GM18909 (cell line): ENCODE data around the gene ATG7.

Experiments used
- ATAC-seq: cut with Tn5 transposase; IDR thresholded peaks from one replicate; pipeline ENCODE4 v1.9.1; 2021; ENCODE audit warnings: mild to moderate bottlenecking; ENCODE audit not compliant: unreplicated experiment, poor library complexity

Gene ATG7

DNA sequence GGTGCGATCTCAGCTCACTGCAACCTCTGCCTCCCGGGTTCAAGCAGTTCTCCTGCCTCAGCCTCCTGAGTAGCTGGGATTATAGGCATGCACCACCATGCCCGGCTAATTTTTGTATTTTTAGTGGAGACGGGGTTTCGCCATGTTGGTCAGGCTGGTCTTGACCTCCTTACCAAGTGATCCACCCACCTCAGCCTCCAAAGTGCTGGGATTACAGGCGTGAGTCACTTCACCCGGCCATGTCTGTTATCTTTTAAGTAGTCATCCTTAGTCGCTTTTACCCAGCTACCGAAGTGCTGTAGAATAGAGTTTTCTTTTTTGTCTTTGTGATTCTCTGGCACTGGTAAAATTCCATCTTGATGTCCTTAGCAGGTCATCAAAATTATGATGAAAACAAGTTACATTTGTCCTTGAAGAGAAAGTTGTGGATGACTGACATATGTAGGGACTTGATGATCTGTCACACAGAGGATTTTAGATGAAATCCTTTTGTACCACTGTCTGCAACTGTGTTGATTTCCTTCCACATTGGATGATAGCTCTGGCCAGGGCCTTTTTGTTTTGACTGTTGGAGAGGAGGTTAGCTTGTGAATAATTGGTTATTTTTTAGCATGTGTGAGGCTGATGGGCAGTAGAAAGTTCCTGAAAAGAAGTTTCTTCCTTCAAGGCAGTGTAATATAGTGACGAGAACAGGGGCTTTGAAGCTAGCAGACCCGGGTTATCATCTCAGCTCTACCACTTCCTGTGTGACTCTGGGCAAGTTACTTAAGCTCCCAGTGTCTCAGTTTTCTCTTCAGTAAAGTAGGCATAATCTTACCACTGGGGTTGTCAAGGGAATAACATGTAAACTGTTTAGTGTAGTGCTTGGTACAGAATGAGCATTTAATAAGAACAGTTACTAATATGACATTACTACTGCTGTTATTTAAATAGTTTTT, 18.8 kb downstream of the ATG7 start:
- ATAC-seq, result peak; percentile 58

GRCh38 chr3:11291808-11292207, 19.6 kb downstream of the ATG7 start:
- ATAC-seq, result no peak

- no peak for ATAC-seq
These were observed 24.9 kb downstream of the ATG7 start for GRCh38 chr3:11297126-11297525.

GRCh38 chr3:11300970-11301369, 28.8 kb downstream of the ATG7 start:
- ATAC-seq, result peak; percentile 92

- no peak for ATAC-seq
These were observed 30.2 kb downstream of the ATG7 start for GRCh38 chr3:11302444-11302843.

DNA sequence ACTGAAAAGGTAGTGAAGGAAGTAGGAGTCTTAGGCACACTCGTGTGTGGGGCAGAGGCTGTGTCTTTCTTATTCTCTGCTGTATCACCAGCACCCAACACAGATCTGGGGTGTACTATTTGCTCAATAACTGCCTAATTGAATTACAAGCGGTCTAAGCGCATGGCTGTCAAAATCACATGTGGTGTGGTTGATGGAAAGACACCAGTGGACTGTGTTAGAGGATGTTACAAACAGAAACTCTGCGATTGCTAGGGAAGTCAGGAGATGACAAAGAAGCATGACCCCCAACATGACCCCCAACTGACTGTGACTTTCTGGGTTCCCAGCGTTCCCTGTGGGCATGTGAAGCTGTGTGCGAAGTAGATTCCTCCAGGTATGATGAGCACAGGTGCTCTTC, 32.0 kb downstream of the ATG7 start:
- ATAC-seq, result no peak

DNA sequence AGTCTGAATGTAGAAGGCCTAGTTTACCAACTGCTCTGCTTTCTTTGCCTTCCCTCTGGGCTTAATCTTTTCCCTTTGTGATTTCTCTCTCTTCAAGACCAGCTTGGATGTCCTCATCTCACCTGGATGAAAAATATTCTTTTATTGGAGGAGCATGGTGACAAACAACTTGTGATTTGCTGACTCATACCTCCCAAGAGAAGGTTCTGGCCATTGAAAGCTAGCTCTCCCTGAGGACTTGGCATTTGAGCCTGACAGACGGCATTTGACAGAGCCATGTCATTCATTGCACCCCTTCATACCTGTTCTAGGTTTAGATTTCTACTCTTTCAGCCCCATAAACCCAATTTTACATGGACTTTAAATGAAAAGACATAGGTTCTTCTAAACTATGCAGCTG, 33.3 kb downstream of the ATG7 start:
- no peak for ATAC-seq

GRCh38 chr3:11306817-11307589, 34.8 kb downstream of the ATG7 start:
- ATAC-seq, result peak; percentile 70

DNA sequence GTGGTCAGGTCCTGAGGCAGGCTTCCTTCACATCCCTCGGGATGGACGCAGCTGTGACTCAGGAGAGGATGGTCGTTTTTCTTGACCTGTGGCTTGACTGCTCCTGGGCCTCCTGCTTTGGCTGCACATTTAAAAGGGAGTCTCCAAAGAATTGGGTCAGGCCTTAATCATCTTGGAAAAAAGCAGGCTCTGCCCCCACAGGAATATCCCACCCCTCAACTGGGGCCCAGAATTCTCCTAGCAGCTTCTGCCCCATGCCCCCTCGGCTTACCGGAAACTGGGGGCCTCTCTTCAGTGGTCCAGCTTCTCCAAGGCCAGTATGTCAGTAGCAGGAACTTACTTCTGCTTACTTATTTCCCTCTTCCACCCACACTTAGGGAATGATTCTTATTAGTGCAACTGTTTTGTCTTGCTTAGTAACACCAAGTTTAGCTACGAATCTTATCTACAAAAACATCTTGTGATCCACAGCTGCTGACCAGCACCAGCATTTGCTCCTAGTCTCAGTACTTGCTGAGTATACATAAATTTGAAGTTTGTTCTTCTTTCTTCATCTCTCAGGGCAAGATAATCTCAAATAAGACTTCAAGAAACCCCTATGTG, 35.7 kb downstream of the ATG7 start:
- ATAC-seq, result no peak

DNA sequence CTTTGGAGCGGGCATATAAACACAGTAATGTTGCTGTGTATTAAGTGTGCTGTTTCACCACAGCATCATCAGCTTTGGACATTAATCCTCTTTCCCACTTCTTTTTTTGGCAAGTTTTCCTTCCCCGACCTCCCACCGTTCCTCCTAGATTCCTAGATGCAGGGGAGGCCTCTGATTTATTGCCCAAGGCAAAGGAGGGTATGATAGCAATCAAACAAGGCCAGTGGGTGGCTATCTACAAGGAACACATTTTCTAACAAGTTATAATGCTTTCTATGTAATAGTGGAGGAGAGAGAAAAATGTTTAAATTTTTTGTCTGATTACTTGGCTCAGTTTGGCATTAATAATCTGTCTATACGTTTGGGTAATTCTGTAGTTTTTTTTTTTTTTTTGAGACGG, 38.1 kb downstream of the ATG7 start:
- ATAC-seq, result no peak

GRCh38 chr3:11312166-11312565, 40.0 kb downstream of the ATG7 start:
- no peak for ATAC-seq

DNA sequence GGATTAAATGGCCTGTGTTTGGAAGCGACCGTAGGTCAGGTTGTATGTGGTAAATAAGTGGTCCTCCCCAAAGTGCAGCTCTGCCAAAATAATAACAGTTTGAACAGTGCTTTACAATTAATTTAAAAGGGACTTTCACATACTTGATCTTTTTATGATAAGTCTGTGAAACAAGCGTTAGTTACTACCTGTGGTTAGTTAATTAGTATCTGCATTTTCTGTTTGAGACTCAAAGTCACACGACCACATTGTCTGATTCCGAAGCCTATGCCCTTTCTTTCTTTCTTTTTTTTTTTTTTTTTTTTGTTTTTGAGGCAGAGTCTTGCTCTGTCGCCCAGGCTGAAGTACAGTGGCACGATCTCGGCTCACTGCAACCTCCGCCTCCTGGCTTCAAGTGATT, 45.1 kb downstream of the ATG7 start:
- ATAC-seq, result no peak

DNA sequence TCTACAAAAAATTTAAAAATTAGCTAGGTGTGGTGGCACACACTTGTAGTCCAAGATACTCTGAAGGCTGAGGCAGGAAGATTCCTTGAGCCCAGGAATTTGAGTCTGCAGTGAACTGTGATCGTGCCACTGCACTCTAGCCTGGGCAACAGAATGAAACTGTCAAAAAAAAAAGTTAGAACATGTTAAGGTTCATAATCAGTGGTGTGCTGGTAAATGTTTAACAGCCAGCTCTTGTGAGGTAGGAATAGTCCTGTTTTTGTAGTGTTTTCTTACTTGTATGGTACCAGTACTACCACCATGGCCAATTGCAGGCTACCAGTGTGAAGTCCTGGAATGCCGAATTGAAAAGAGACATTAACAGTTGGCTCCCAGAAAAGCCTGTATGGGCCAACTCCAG, 50.7 kb downstream of the ATG7 start:
- no peak for ATAC-seq

DNA sequence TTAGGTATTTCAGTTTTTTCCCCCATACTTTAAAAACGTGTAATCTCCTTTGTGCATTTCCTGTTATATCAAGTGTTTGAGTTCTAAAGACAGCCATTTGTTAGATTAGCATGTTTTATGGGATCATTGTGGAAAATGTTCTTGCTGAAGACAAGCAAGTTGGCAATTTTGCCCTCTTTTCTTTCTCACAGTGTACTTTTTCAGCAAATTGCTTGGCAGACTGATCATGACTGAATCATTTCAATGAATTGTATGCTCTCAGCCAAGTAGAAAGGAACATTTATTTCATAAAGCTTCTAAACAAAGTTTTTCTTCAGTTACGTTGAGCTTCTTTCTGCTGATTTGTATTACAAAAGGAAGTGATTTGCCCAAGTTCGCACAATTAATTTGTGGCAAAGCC, 51.6 kb downstream of the ATG7 start:
- ATAC-seq, result no peak

- no peak for ATAC-seq
These were observed 55.4 kb downstream of the ATG7 start for GRCh38 chr3:11327619-11328018.

- no peak for ATAC-seq
These were observed 56.2 kb downstream of the ATG7 start for GRCh38 chr3:11328196-11328945.

- no peak for ATAC-seq
These were observed 57.6 kb downstream of the ATG7 start for GRCh38 chr3:11329777-11330176.

DNA sequence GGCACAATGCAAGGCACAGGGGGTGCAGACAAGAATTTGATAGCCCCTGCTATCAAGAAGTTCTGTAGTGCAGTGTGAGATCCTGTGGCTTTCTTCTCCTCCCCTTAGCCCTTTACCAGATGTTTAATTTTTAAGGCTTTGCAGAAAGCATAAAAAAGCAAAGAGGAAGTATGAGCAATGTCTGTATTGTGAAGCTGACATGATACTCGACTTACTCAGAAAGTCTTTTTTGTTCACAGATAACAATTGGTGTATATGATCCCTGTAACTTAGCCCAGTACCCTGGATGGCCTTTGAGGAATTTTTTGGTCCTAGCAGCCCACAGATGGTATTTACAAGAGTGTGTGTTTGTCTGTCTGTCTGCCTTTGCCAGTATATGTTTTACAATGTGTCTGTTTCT, 58.9 kb downstream of the ATG7 start:
- no peak for ATAC-seq

- no peak for ATAC-seq
These were observed 62.9 kb downstream of the ATG7 start for GRCh38 chr3:11335056-11335608.

DNA sequence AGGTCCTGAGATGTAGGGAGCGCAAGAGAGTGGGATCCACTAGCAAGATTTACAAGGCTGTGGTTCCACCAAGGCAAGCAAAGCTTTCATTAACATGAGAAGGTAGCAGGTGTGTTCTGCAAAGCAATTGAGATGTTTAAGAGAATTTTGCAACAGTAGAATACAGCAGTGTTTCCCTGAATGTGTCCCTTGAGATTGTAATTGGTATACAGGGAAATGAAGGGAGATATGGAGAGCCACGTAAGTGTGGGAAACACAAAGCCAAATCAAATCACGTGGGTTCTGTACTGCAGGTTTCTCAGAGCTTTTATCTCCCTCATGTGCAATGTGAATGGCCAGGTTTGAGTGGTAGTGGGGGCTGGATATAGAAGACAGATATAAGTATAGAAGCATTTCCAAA, 67.3 kb downstream of the ATG7 start:
- ATAC-seq, result no peak
